Neural cell (in vitro differentiated cells): Measurements from ENCODE around the gene NDRG2. TPM values are rescaled to one million over a fixed set of nuclear protein-coding genes. Genes with fewer than 3 reads are reported as not detected.

Experiments
- H2AFZ ChIP-seq: fragments of 200-600, 300-800 bp; sonication (generic), shearing (Covaris generic); 2 replicates; pipeline ENCODE4 v1.6.0; 2014; ENCODE audit warnings: low read depth, mild to moderate bottlenecking, antibody characterized with exemption, low read length, moderate library complexity
- H3F3A ChIP-seq: fragments of 200-600 bp; shearing (Covaris generic); 2 replicates; pipeline ENCODE4 v1.6.1; 2016; ENCODE audit warnings: mild to moderate bottlenecking, moderate library complexity, mixed read lengths, antibody characterized with exemption, low read length; ENCODE audit not compliant: insufficient read depth, poor library complexity, severe bottlenecking
- H3K27ac ChIP-seq: fragments of 200-600, 300-800 bp; sonication (generic), shearing (Covaris generic); 2 replicates; pipeline ENCODE4 v1.5.1; 2014; ENCODE audit warnings: mild to moderate bottlenecking, low read length, moderate library complexity
- H3K27me3 ChIP-seq: fragments of 300-800, 200-600 bp; sonication (generic), shearing (Covaris generic); 2 replicates; pipeline ENCODE4 v1.6.0; 2014; ENCODE audit warnings: mild to moderate bottlenecking, low read depth, low read length, moderate library complexity; ENCODE audit not compliant: insufficient read depth
- H3K36me3 ChIP-seq: fragments of 300-800, 200-600 bp; sonication (generic), shearing (Covaris generic); 2 replicates; pipeline ENCODE4 v1.5.1; 2014; ENCODE audit warnings: mild to moderate bottlenecking, antibody characterized with exemption, low read length, moderate library complexity; ENCODE audit not compliant: insufficient read depth
- H3K4me2 ChIP-seq: fragments of 300-800, 200-600 bp; sonication (generic), shearing (Covaris generic); 2 replicates; pipeline ENCODE4 v1.6.0; 2014; ENCODE audit warnings: mild to moderate bottlenecking, low read length
- H3K4me3 ChIP-seq: fragments of 300-800, 200-600 bp; sonication (generic), shearing (Covaris generic); 2 replicates; pipeline ENCODE4 v1.5.1; 2014; ENCODE audit warnings: mild to moderate bottlenecking, low read length, moderate library complexity
- H3K79me2 ChIP-seq: fragments of 200-600 bp; shearing (Covaris generic); replicated peaks from 2 replicates; pipeline ENCODE4 v1.6.0; 2014; ENCODE audit warnings: mild to moderate bottlenecking, low read length, moderate library complexity; ENCODE audit not compliant: insufficient read depth
- H3K9ac ChIP-seq: fragments of 300-800, 200-600 bp; sonication (generic), shearing (Covaris generic); 2 replicates; pipeline ENCODE4 v1.6.1; 2016; ENCODE audit warnings: mild to moderate bottlenecking, low read length, mixed read lengths
- H3K9me2 ChIP-seq: fragments of 200-600 bp; shearing (Covaris generic); 2 replicates; pipeline ENCODE4 v1.6.1; 2016; ENCODE audit warnings: mild to moderate bottlenecking, low read length, mixed read lengths; ENCODE audit not compliant: insufficient read depth
- H3K9me3 ChIP-seq: fragments of 200-600, 300-800 bp; sonication (generic), shearing (Covaris generic); 2 replicates; pipeline ENCODE4 v1.6.1; 2016; ENCODE audit warnings: mild to moderate bottlenecking, mixed run types, low read length, moderate library complexity, mixed read lengths
- H4K20me1 ChIP-seq: fragments of 200-600 bp; shearing (Covaris generic); 2 replicates; pipeline ENCODE4 v1.6.1; 2016; ENCODE audit warnings: mild to moderate bottlenecking, mixed run types; ENCODE audit not compliant: insufficient read depth
- EP300 ChIP-seq: fragments of 450-650 bp; conservative IDR thresholded peaks from 2 replicates; pipeline ENCODE4 v1.6.1; 2014; ENCODE audit warnings: antibody characterized with exemption, mild to moderate bottlenecking, moderate library complexity; ENCODE audit not compliant: poor library complexity, severe bottlenecking
- EZH2 ChIP-seq: fragments of 200-600, 300-800 bp; shearing (Covaris generic), sonication (generic); IDR thresholded peaks from 2 replicates; pipeline ENCODE4 v1.6.1; 2014; ENCODE audit warnings: antibody characterized with exemption, low read length, borderline replicate concordance, mild to moderate bottlenecking; ENCODE audit not compliant: insufficient read depth, poor library complexity, severe bottlenecking
- MXI1 ChIP-seq: fragments of 450-650 bp; conservative IDR thresholded peaks from 2 replicates; pipeline ENCODE4 v1.6.1; 2014; ENCODE audit warnings: antibody characterized with exemption, mild to moderate bottlenecking; ENCODE audit not compliant: poor library complexity, severe bottlenecking
- POLR2AphosphoS5 ChIP-seq: IDR thresholded peaks from 2 replicates; pipeline ENCODE4 v1.6.1; 2012
- RAD21 ChIP-seq: fragments of 450-650 bp; conservative IDR thresholded peaks from 2 replicates; pipeline ENCODE4 v1.6.1; 2014; ENCODE audit warnings: antibody characterized with exemption, mild to moderate bottlenecking, moderate library complexity
- SMC3 ChIP-seq: fragments of 450-650 bp; conservative IDR thresholded peaks from 2 replicates; pipeline ENCODE4 v1.6.1; 2014; ENCODE audit warnings: antibody characterized with exemption, mild to moderate bottlenecking, moderate library complexity; ENCODE audit not compliant: poor library complexity
- TAF1 ChIP-seq: IDR thresholded peaks from 2 replicates; pipeline ENCODE4 v1.6.1; 2012; ENCODE audit warnings: low read depth
- polyA plus RNA-seq: library from polyadenylated mRNA; depleted of rRNA; stranded (reverse); fragments of >200 nt; gene quantifications from 2 replicates; pipeline ENCODE4 v1.2.3, GENCODE V29; 2014
- TF ChIP-seq, protein P1 (sequence below): fragments of 450-650 bp; IDR thresholded peaks from 2 replicates; pipeline ENCODE4 v1.5.1; 2014; ENCODE audit warnings: antibody characterized with exemption, mild to moderate bottlenecking, moderate library complexity; ENCODE audit not compliant: poor library complexity, severe bottlenecking
- TF ChIP-seq, protein P2 (sequence below): IDR thresholded peaks from 2 replicates; pipeline ENCODE4 v1.6.1; 2012; ENCODE audit warnings: borderline replicate concordance

The NDRG2 gene
- polyA plus RNA-seq, 1 donor from 2014 or later, result 43.3 TPM

DNA sequence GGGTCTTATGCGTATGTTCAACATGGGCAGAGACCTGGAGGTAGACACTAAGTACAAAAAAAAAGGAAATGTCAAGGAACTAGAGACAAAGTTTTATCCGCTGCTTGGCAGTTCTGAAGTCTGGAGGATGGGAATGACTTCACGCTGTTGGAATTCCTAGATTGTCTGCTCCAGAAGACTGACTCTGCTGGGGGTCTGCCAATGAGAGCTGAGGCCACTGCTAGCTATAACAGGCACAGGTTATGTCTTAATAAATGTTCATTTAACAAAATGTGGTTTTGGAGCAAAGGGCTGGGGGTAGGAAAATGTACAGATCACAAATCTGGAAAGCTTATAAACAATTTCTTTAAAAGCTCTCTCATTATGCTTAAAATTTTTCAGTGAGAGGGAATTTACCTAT is 38.6 kb upstream of the NDRG2 start:
- H3K9me3 ChIP-seq, result no peaks in the 10 kb centered on the region
- no peak for TF ChIP-seq TAF1
- no peak for TF ChIP-seq EP300
- TF ChIP-seq SMC3, result no peak
- TF ChIP-seq EZH2, result no peak
- TF ChIP-seq, protein P1, sequence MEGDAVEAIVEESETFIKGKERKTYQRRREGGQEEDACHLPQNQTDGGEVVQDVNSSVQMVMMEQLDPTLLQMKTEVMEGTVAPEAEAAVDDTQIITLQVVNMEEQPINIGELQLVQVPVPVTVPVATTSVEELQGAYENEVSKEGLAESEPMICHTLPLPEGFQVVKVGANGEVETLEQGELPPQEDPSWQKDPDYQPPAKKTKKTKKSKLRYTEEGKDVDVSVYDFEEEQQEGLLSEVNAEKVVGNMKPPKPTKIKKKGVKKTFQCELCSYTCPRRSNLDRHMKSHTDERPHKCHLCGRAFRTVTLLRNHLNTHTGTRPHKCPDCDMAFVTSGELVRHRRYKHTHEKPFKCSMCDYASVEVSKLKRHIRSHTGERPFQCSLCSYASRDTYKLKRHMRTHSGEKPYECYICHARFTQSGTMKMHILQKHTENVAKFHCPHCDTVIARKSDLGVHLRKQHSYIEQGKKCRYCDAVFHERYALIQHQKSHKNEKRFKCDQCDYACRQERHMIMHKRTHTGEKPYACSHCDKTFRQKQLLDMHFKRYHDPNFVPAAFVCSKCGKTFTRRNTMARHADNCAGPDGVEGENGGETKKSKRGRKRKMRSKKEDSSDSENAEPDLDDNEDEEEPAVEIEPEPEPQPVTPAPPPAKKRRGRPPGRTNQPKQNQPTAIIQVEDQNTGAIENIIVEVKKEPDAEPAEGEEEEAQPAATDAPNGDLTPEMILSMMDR, result no peak
- TF ChIP-seq MXI1, result no peak
- no peak for TF ChIP-seq POLR2AphosphoS5
- TF ChIP-seq, protein P2, sequence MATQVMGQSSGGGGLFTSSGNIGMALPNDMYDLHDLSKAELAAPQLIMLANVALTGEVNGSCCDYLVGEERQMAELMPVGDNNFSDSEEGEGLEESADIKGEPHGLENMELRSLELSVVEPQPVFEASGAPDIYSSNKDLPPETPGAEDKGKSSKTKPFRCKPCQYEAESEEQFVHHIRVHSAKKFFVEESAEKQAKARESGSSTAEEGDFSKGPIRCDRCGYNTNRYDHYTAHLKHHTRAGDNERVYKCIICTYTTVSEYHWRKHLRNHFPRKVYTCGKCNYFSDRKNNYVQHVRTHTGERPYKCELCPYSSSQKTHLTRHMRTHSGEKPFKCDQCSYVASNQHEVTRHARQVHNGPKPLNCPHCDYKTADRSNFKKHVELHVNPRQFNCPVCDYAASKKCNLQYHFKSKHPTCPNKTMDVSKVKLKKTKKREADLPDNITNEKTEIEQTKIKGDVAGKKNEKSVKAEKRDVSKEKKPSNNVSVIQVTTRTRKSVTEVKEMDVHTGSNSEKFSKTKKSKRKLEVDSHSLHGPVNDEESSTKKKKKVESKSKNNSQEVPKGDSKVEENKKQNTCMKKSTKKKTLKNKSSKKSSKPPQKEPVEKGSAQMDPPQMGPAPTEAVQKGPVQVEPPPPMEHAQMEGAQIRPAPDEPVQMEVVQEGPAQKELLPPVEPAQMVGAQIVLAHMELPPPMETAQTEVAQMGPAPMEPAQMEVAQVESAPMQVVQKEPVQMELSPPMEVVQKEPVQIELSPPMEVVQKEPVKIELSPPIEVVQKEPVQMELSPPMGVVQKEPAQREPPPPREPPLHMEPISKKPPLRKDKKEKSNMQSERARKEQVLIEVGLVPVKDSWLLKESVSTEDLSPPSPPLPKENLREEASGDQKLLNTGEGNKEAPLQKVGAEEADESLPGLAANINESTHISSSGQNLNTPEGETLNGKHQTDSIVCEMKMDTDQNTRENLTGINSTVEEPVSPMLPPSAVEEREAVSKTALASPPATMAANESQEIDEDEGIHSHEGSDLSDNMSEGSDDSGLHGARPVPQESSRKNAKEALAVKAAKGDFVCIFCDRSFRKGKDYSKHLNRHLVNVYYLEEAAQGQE, result no peak
- no peak for TF ChIP-seq RAD21
- no peaks in the 10 kb centered on the region for H3K79me2 ChIP-seq
- H2AFZ ChIP-seq, result no peak overlapping the region
- no peaks in the 10 kb centered on the region for H3K9me2 ChIP-seq
- H4K20me1 ChIP-seq, result no peaks in the 10 kb centered on the region
- no peaks in the 10 kb centered on the region for H3K36me3 ChIP-seq
- H3K4me3 ChIP-seq, result no peak overlapping the region
- no peak overlapping the region for H3K27ac ChIP-seq
- H3K4me2 ChIP-seq, result no peak overlapping the region
- no peak overlapping the region for H3K9ac ChIP-seq
- H3F3A ChIP-seq, result peaks cover under 1% of the 10 kb centered on the region
- H3K27me3 ChIP-seq, result no peaks in the 10 kb centered on the region

DNA sequence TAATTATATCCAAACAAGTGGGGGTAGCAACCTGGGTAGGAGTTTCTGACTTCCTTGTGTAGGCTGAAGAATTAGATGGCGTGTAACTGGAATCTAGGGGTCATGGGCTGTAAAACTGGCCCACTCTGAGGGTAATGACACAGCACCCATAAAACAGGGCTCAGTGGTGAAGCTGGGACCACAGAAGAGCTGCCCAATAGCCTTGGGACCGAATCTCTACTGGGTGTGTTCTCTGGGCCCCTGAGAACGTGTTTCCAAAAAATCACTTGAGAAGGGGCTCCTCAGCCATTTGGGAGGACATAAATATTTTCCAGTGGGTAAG is 36.4 kb upstream of the NDRG2 start:
- no peaks in the 10 kb centered on the region for H3K36me3 ChIP-seq
- H3K4me3 ChIP-seq, result no peak overlapping the region
- H3K79me2 ChIP-seq, result no peaks in the 10 kb centered on the region
- H3K9me3 ChIP-seq, result no peaks in the 10 kb centered on the region
- H2AFZ ChIP-seq, result no peak overlapping the region
- no peaks in the 10 kb centered on the region for H3K9me2 ChIP-seq
- TF ChIP-seq RAD21, result no peak
- TF ChIP-seq TAF1, result no peak
- no peak for TF ChIP-seq EP300
- TF ChIP-seq MXI1, result no peak
- no peak for TF ChIP-seq EZH2
- TF ChIP-seq, protein P1, result no peak
- no peak for TF ChIP-seq POLR2AphosphoS5
- TF ChIP-seq SMC3, result no peak
- TF ChIP-seq, protein P2, result no peak
- H4K20me1 ChIP-seq, result no peaks in the 10 kb centered on the region
- no peaks in the 10 kb centered on the region for H3F3A ChIP-seq
- H3K27me3 ChIP-seq, result no peaks in the 10 kb centered on the region
- H3K27ac ChIP-seq, result no peak overlapping the region
- no peak overlapping the region for H3K9ac ChIP-seq
- no peak overlapping the region for H3K4me2 ChIP-seq
